Activated CD4-positive, alpha-beta memory T cell treated with anti-CD3 and anti-CD28 coated beads for 36 hours (primary cell): ENCODE data around the gene ING1. TPM values are rescaled to one million over a fixed set of nuclear protein-coding genes. Genes with fewer than 3 reads are reported as not detected.

Experiments used
- CTCF ChIA-PET: fragments of 350-600 bp; sonication (Branson Sonifier 250); formaldehyde crosslinking; loops from one replicate; lab custom pipeline; 2021; ENCODE audit warnings: antibody characterized with exemption, inconsistent platforms; lab: Charles Lee
- POLR2A ChIA-PET: fragments of 350-600 bp; sonication (Branson Sonifier 250); formaldehyde crosslinking; loops from one replicate; lab custom pipeline; 2021; ENCODE audit warnings: antibody characterized with exemption; lab: Charles Lee
- DNase-seq: peaks from one replicate; pipeline ENCODE4 v3.0.0-alpha.2; 2020
- H3K27ac Mint-ChIP-seq: one replicate; pipeline ENCODE4 v1.8.0; 2021; ENCODE audit warnings: mixed read lengths
- H3K27me3 Mint-ChIP-seq: one replicate; pipeline ENCODE4 v1.8.0; 2021; ENCODE audit warnings: mixed read lengths
- H3K36me3 Mint-ChIP-seq: one replicate; pipeline ENCODE4 v1.8.0; 2021; ENCODE audit warnings: mixed read lengths
- H3K4me1 Mint-ChIP-seq: one replicate; pipeline ENCODE4 v1.8.0; 2021; ENCODE audit warnings: low read depth, mixed read lengths
- H3K4me3 Mint-ChIP-seq: one replicate; pipeline ENCODE4 v1.8.0; 2021; ENCODE audit warnings: mild to moderate bottlenecking, mixed read lengths
- H3K9me3 Mint-ChIP-seq: one replicate; pipeline ENCODE4 v1.8.0; 2021; ENCODE audit warnings: mixed read lengths
- intact Hi-C: fragments of 100-400 bp; cut with micrococcal nuclease; formaldehyde crosslinking; loops from one replicate; pipeline ENCODE4 v1.15.1; 2023
- total RNA-seq, 2 experiments: library from RNA; stranded (reverse); gene quantifications; one replicate each; pipeline ENCODE4 v1.2.3, GENCODE V29; 2021

ING1 gene
- total RNA-seq, 2 experiments from 2014 or later = 18.4 to 18.7 TPM

DNA sequence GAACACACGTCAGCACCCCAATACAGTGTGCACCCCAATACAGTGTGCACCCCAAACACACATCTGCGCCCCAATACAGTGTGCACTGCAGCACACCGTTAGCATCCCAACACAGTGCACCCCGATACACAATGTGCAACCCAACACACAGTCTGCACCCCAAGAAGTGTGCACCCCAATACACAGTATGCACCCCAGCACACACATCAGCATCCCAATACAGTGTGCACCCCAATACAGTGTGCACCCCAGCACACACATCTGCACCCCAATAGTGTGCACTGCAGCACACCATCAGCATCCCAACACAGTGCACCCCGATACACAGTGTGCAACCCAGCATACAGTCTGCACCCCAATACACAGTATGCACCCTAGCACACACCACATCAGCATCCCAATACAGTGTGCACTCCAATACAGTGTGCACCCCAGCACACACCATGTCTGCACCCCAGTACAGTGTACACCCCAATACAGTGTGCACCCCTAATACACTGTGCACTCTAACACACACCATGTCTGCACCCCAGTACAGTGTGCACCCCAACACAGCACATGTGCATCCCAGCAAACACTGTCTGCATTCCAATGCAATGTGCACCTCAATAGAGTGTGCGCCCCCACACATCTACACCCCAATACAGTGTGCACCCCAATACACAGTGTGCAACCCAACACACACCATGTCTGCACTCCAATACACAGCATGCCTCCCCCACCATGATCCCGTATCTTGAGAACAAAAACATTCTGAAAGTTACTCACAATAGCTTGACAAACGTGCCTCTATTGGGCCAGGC is 6.7 kb upstream of the ING1 start:
- Mint-ChIP-seq H3K27me3 (no peaks in the 10 kb centered on the region), H3K9me3 (no peaks in the 10 kb centered on the region), H3K36me3 (peaks cover 15% of the 10 kb centered on the region), H3K4me1 (peaks cover 38% of the 10 kb centered on the region), H3K4me3 (peak overlapping the region; percentile 87), H3K27ac (peak overlapping the region; percentile 69)
- no peak for DNase-seq
- intact Hi-C loops = loop anchor here (1.0 to 10.0 kb wide), 2 partner anchors 9 to 1878 kb away; partner anchors contain the start of gene TUBGCP3
- ChIA-PET CTCF (interaction anchor here (1.0 kb wide), 1 partner anchor 12 kb away, joined by 3 read pairs; no protein-coding TSS in a partner anchor), POLR2A (no interaction called here)

DNA sequence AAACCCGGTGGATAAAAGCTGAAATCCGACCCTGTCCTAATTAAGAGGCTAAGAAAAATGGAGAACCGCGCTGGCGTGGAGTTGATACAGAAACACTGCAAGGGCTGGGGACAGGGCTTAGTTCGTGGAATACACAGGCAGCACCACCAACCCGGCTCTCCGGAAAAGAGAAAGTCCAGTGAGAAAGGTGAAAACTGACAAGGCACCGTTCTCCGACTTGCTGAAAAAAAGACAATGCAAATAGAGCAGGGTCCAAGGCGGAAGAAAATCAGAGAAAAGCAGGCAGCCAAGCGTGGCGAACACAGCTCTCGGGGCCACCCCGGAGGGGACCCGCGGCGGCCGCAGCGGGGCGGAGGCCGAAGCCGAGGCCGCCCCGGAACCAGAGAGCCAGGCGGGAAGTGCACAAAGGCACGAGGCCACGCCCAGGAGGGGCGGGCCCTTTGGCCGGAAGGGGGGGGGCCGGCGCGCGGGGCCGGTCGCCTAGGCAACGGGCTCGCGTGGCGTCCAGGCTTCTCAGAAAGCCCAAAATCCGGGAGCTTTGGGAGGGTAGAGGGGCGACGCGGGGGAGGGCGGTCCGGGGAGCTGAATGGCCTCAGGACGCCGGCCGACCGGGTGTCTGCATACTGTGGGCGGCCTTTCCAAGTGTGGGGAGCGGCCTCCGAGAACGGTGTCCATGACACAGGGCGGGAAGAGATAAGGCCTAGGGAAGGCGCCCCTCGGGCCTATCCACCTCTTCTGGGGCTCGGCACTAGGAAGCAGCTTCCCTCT is 1.2 kb upstream of the ING1 start:
- ChIA-PET POLR2A (interaction anchor here (0.6 to 1.4 kb wide), 5 partner anchors 12 to 202 kb away, joined by 3 to 8 read pairs (median 5); partner anchors contain the start of genes ANKRD10 and NAXD), CTCF (interaction anchor here (1.0 to 1.2 kb wide), 2 partner anchors 10 to 356 kb away, joined by 3 read pairs; no protein-coding TSS in a partner anchor)
- peak overlapping the region; percentile 93 for H3K27ac Mint-ChIP-seq
- peaks cover 17% of the 10 kb centered on the region for H3K4me1 Mint-ChIP-seq
- no peaks in the 10 kb centered on the region for H3K27me3 Mint-ChIP-seq
- DNase-seq = peak; percentile 89
- peak overlapping the region; percentile 92 for H3K4me3 Mint-ChIP-seq
- peaks cover 4% of the 10 kb centered on the region for H3K36me3 Mint-ChIP-seq
- intact Hi-C loops = loop anchor here (1.0 to 10.0 kb wide), 3 partner anchors 33 to 473 kb away; no protein-coding TSS in a partner anchor
- no peaks in the 10 kb centered on the region for H3K9me3 Mint-ChIP-seq

DNA sequence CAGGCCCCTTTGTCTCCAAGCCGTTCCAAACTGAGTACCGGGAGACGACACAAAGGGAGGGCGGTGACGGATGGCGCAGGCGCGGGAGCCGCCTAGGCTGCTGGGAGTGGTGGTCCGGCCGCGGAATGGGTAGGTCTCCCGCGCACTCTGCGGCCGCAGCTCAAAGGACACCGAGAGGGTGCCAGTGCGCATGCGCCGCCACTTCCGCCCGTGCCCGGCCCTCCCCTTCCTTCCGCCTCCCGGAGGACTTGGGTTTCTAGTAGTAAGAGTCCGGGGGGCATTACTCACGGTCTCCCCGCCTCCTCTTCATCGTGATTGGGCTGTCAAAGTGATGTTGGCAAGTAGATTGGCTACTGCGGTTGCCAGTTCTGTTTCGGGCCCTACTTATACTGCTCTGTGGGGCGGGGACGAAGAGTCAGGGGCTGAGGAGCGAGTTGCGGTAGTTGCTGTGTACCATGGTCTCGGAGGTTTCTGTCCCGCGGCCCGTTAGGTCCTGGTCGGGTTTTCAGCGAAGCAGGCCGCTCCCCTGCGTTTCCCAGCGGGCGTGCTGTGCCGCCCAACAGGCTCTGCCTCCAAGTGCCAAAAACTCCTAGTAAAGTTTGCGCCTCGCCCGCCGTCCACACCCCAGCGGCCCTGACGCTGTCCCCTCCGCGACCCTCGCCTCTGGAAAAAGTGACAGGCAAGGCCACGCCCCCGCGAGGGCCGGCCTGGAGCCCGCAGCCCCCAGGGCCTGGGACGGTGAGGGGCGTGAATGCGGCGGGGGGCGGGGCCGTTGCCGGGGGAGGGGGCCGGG is 455 bp upstream of the ING1 start:
- intact Hi-C loops = loop anchor here (1.0 to 10.0 kb wide), 4 partner anchors 34 to 472 kb away; no protein-coding TSS in a partner anchor
- no peaks in the 10 kb centered on the region for H3K27me3 Mint-ChIP-seq
- DNase-seq = peak; percentile 100
- peak overlapping the region; percentile 92 for H3K4me3 Mint-ChIP-seq
- POLR2A ChIA-PET = interaction anchor here (0.6 to 1.4 kb wide), 4 partner anchors 83 to 201 kb away, joined by 3 to 8 read pairs (median 5); partner anchors contain the start of genes ANKRD10 and NAXD
- no peaks in the 10 kb centered on the region for H3K9me3 Mint-ChIP-seq
- H3K36me3 Mint-ChIP-seq = peaks cover 4% of the 10 kb centered on the region
- H3K4me1 Mint-ChIP-seq = peaks cover 25% of the 10 kb centered on the region
- peak overlapping the region; percentile 93 for H3K27ac Mint-ChIP-seq
- CTCF ChIA-PET = interaction anchor here (1.0 kb wide), 1 partner anchor 355 kb away, joined by 3 read pairs; no protein-coding TSS in a partner anchor

DNA sequence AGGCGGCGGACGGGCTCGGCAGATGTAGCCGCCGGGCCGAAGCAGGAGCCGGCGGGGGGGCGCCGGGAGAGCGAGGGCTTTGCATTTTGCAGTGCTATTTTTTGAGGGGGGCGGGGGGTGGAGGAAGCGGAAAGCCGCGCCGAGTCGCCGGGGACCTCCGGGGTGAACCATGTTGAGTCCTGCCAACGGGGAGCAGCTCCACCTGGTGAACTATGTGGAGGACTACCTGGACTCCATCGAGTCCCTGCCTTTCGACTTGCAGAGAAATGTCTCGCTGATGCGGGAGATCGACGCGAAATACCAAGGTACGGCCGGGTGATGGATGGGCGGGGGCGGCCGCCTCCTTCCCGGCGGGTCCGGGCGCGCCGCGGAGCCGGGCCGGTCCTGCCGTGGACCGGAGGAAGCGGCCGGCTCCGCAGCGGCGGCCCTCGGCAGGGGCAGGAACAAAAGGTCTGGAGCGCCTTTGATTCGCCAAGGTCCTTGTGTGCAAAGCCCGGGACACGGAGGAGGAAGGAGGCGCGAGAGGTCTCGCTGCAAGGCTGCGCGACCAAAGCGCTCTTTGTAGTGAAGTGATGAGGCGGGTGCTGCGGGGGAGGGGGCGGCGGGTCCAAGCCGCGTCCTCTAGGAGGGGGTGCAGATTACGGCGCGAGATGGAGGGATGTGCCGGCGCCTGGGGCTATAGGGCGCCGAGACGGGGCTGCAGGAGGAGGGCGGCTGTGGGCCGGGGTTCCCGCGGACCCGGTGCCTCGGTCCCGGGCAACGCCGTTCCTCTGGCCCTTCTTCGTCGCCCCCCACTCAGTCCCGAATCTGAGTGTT is 689 bp downstream of the ING1 start:
- ChIA-PET CTCF (no interaction called here), POLR2A (interaction anchor here (2.2 kb wide), 1 partner anchor 199 kb away, joined by 7 read pairs; no protein-coding TSS in a partner anchor)

DNA sequence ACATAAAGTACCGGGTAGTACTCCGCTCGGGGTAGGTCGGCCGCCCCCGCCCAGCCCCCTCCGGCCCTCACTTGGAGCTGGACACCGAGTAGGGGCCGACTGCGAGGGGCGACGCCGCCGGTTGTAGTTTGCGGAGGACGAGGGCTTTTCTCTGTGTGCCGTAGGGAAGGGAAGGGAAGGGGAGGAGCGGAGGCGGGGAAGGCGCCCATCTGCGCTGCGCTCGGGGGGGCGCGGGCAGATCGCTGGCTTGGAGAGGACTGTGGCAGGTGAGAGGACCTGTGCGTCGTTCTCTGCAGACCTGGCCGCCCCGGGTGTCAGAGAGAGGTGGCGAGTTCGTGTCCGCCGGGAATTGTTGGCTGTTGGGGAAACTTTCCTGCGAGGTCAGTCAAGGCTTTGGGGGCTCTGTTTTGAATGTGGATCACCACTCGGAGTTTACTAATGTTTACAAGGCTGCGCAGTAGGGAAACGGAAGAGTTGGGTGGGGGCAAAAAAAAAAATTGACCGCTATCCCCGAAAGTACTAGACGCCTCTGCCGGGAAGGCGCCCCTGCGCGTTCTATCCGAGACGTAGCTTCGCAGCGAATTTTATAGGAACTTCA is 1.4 kb downstream of the ING1 start:
- intact Hi-C loops = loop anchor here (1.0 to 10.0 kb wide), 8 partner anchors 9 to 928 kb away; partner anchors contain the start of genes ANKRD10, CARS2, IRS2 and NAXD
- Mint-ChIP-seq H3K27me3 (no peaks in the 10 kb centered on the region), H3K27ac (peak overlapping the region; percentile 98), H3K4me1 (peaks cover 32% of the 10 kb centered on the region), H3K36me3 (peaks cover 13% of the 10 kb centered on the region), H3K4me3 (peak overlapping the region; percentile 96), H3K9me3 (no peaks in the 10 kb centered on the region)
- ChIA-PET CTCF (interaction anchor here (0.7 to 2.2 kb wide), 3 partner anchors 13 to 80 kb away, joined by 3 to 9 read pairs (median 5); no protein-coding TSS in a partner anchor), POLR2A (interaction anchor here (0.6 to 2.2 kb wide), 8 partner anchors 9 to 1182 kb away, joined by 3 to 9 read pairs (median 4); partner anchors contain the start of genes ANKRD10, CARS2 and NAXD)
- DNase-seq = peak; percentile 68

More for the DNA sequence above, 689 bp downstream of the ING1 start:
- intact Hi-C loops = loop anchor here (1.0 to 10.0 kb wide), 4 partner anchors 251 to 927 kb away; partner anchors contain the start of gene IRS2
- H3K36me3 Mint-ChIP-seq = peaks cover 6% of the 10 kb centered on the region
- peak overlapping the region; percentile 96 for H3K4me3 Mint-ChIP-seq
- H3K27ac Mint-ChIP-seq = peak overlapping the region; percentile 98
- H3K27me3 Mint-ChIP-seq = no peaks in the 10 kb centered on the region
- peaks cover 27% of the 10 kb centered on the region for H3K4me1 Mint-ChIP-seq
- no peaks in the 10 kb centered on the region for H3K9me3 Mint-ChIP-seq
- peak; percentile 81 for DNase-seq

DNA sequence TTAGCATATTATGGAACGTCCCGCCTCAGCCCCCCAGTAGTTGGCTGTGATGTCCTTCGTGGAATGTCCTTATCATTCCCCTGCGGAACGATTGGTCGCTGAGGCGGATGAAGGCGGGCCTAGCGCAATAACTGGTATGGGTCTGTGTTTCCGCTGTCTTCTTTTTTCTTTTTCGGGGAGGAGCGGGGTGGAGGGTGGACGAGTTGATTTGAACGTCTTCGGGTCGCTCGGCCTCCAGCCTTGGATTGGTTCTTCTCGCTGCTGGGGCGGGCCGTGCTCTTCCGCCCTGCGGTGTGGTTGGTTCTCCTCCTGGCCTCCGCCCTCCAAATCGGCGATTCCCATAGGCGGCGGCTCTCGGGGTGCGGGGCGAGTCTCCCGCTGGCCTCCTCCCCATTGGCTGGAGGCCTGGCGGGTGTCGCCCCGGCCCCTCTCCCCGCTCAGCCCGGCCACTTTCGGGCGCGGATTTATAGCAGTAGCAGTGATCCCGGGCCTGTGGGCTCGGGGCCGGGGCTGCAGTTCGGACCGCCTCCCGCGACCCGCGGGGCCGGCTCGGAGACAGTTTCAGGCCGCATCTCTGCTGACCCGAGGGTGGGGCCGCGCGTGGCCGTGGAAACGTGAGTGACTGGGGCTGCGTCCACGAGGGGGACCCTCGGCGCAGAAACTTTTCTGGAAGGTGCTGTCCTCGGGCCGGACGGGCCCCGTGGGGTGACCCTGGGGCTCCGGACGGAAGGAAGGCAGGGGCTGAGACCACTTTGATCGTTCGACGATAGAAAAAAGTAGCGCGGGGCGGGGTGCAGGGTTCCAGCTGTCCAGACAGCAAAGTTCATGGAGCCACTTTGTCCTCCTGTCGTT is 2.1 kb downstream of the ING1 start:
- Mint-ChIP-seq H3K4me1 (peaks cover 33% of the 10 kb centered on the region), H3K9me3 (no peaks in the 10 kb centered on the region), H3K27ac (peak overlapping the region; percentile 98), H3K36me3 (peaks cover 17% of the 10 kb centered on the region), H3K4me3 (peak overlapping the region; percentile 96), H3K27me3 (no peaks in the 10 kb centered on the region)
- POLR2A ChIA-PET = interaction anchor here (0.6 to 2.2 kb wide), 10 partner anchors 10 to 1183 kb away, joined by 3 to 9 read pairs (median 4); partner anchors contain the start of genes ANKRD10, CARS2 and NAXD
- CTCF ChIA-PET = interaction anchor here (0.7 to 2.2 kb wide), 4 partner anchors 13 to 105 kb away, joined by 3 to 9 read pairs (median 6); no protein-coding TSS in a partner anchor
- intact Hi-C loops = loop anchor here (1.0 to 10.0 kb wide), 7 partner anchors 9 to 929 kb away; partner anchors contain the start of genes ANKRD10, CARS2, IRS2 and NAXD
- peak; percentile 97 for DNase-seq

DNA sequence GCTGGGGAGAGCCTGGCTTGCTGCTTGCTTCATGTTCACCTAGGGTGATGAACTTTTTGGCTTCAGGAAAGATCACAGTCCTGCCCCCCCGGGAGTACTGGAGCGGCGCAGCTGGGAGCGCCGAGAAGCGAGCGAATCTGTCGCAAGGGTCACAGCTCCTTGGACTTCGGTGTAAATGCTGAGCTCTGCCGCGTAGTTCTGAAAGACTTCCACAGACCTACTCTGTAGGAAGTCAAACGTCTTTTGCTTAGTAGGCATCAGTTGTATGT is 2.7 kb downstream of the ING1 start:
- Mint-ChIP-seq H3K9me3 (no peaks in the 10 kb centered on the region), H3K4me1 (peaks cover 31% of the 10 kb centered on the region), H3K27me3 (no peaks in the 10 kb centered on the region), H3K27ac (peak overlapping the region; percentile 98), H3K4me3 (peak overlapping the region; percentile 96), H3K36me3 (peaks cover 17% of the 10 kb centered on the region)
- ChIA-PET POLR2A (interaction anchor here (0.6 to 1.4 kb wide), 3 partner anchors 11 to 77 kb away, joined by 3 read pairs; no protein-coding TSS in a partner anchor), CTCF (interaction anchor here (1.6 to 2.2 kb wide), 2 partner anchors 33 to 104 kb away, joined by 6 to 9 read pairs; no protein-coding TSS in a partner anchor)
- intact Hi-C loops = loop anchor here (10.0 kb wide), 1 partner anchor 469 kb away; no protein-coding TSS in a partner anchor
- DNase-seq = no peak

DNA sequence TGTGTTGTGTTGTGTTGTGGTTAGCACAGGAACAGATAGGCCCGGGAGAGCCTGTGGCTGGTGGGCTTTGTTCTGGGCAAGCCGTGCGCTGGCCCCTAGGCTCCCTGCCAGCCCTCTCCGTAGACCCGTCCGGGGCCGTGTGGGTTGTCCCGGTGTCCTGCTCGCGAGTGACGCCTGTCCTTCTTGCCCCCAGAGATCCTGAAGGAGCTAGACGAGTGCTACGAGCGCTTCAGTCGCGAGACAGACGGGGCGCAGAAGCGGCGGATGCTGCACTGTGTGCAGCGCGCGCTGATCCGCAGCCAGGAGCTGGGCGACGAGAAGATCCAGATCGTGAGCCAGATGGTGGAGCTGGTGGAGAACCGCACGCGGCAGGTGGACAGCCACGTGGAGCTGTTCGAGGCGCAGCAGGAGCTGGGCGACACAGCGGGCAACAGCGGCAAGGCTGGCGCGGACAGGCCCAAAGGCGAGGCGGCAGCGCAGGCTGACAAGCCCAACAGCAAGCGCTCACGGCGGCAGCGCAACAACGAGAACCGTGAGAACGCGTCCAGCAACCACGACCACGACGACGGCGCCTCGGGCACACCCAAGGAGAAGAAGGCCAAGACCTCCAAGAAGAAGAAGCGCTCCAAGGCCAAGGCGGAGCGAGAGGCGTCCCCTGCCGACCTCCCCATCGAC is 5.7 kb downstream of the ING1 start:
- Mint-ChIP-seq H3K4me1 (peaks cover 25% of the 10 kb centered on the region), H3K27ac (no peak overlapping the region), H3K4me3 (no peak overlapping the region), H3K9me3 (no peaks in the 10 kb centered on the region), H3K36me3 (peaks cover 19% of the 10 kb centered on the region), H3K27me3 (no peaks in the 10 kb centered on the region)
- ChIA-PET CTCF (interaction anchor here (1.0 to 1.6 kb wide), 3 partner anchors 13 to 196 kb away, joined by 3 to 7 read pairs (median 4); partner anchors contain the start of genes ANKRD10 and CARS2), POLR2A (no interaction called here)
- DNase-seq = no peak
- intact Hi-C loops = loop anchor here (10.0 kb wide), 1 partner anchor 466 kb away; no protein-coding TSS in a partner anchor

DNA sequence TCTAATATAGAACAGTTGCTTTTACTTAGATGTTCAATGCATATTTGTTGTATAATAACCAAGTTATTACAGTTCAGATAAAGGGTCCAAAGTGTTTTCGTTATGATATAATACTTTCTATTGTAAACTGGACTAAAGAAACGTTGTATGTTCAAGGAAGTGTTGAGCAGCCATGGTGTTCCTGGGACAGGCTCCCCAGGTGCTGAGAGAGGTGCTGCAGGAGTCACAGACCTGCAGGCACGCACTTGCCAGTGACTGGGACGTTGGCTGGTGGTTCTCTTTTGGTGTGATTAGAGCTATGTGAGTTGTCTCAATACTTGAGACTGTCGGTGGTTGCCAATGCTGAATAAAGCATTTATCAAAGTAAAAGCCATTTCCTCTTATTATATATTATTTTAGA is 9.5 kb downstream of the ING1 start:
- H3K4me3 Mint-ChIP-seq = no peak overlapping the region
- ChIA-PET POLR2A (no interaction called here), CTCF (no interaction called here)
- H3K36me3 Mint-ChIP-seq = peaks cover 15% of the 10 kb centered on the region
- no peak for DNase-seq
- intact Hi-C loops = no loop called here
- H3K4me1 Mint-ChIP-seq = peaks cover 28% of the 10 kb centered on the region
- no peak overlapping the region for H3K27ac Mint-ChIP-seq
- H3K27me3 Mint-ChIP-seq = no peaks in the 10 kb centered on the region
- no peaks in the 10 kb centered on the region for H3K9me3 Mint-ChIP-seq
